ENCODE measurements around the gene TRIM24. TPM values are rescaled to one million over a fixed set of nuclear protein-coding genes. Genes with fewer than 3 reads are reported as not detected.

Gene TRIM24
- total RNA-seq, 2 experiments from 2014 or later = 17.5 to 26.8 TPM

GRCh38 chr7:138435231-138435919 is 24.7 kb upstream of the TRIM24 start:
- no peak for DNase-seq (ENCODE audit: low spot score)
- Histone ChIP-seq H3K4me1 (ENCODE audit: insufficient read depth, low read length, poor library complexity, severe bottlenecking) (no peaks in the 10 kb centered on the region), H3K9me2 (ENCODE audit: insufficient read depth, low read length) (no peaks in the 10 kb centered on the region), H3K27ac (ENCODE audit: low read depth, low read length, poor library complexity, severe bottlenecking) (no peak overlapping the region), H3K36me3 (ENCODE audit: insufficient read depth, low read length) (no peaks in the 10 kb centered on the region), H2AFZ (ENCODE audit: low read length) (no peak overlapping the region), H3K79me2 (ENCODE audit: insufficient read depth, low read depth, low read length) (no peaks in the 10 kb centered on the region), H3K9me3 (ENCODE audit: low read length) (no peaks in the 10 kb centered on the region), H4K20me1 (ENCODE audit: insufficient read depth, low read length) (no peaks in the 10 kb centered on the region), H3K4me2 (ENCODE audit: low read length) (no peak overlapping the region), H3K4me3 (ENCODE audit: low read depth, low read length, poor library complexity, severe bottlenecking) (no peak overlapping the region)
- CTCF ChIA-PET (ENCODE audit: unreplicated experiment) = no interaction called here
- no TSS peak for BruUV-seq (replicated peaks)
- POLR2A ChIA-PET = no interaction called here
- intact Hi-C loops (cut with micrococcal nuclease; ENCODE audit: unreplicated experiment) = no loop called here
- TF ChIP-seq EZH2phosphoT487 (IDR thresholded peaks at IDR 0.05; ENCODE audit: borderline replicate concordance, low read depth, low read length) (no peak), CTCF (conservative IDR thresholded peaks at IDR 0.05; ENCODE audit: low read length) (no peak)

- POLR2A ChIA-PET = no interaction called here
- H3K27ac ChIP-seq (ENCODE audit: low read depth, low read length, poor library complexity, severe bottlenecking) = no peak overlapping the region
- TF ChIP-seq CTCF (conservative IDR thresholded peaks at IDR 0.05; ENCODE audit: low read length) = no peak
- no peak for TF ChIP-seq EZH2phosphoT487 (IDR thresholded peaks at IDR 0.05; ENCODE audit: borderline replicate concordance, low read depth, low read length)
- H3K4me3 ChIP-seq (ENCODE audit: low read depth, low read length, poor library complexity, severe bottlenecking) = no peak overlapping the region
- no peaks in the 10 kb centered on the region for H3K9me3 ChIP-seq (ENCODE audit: low read length)
- H3K9me2 ChIP-seq (ENCODE audit: insufficient read depth, low read length) = no peaks in the 10 kb centered on the region
- no TSS peak for BruUV-seq (replicated peaks)
- no peaks in the 10 kb centered on the region for H3K36me3 ChIP-seq (ENCODE audit: insufficient read depth, low read length)
- no peak overlapping the region for H2AFZ ChIP-seq (ENCODE audit: low read length)
- DNase-seq (ENCODE audit: low spot score) = no peak
- no peak overlapping the region for H3K4me2 ChIP-seq (ENCODE audit: low read length)
- H3K4me1 ChIP-seq (ENCODE audit: insufficient read depth, low read length, poor library complexity, severe bottlenecking) = no peaks in the 10 kb centered on the region
- CTCF ChIA-PET (ENCODE audit: unreplicated experiment) = no interaction called here
- H3K79me2 ChIP-seq (ENCODE audit: insufficient read depth, low read depth, low read length) = no peaks in the 10 kb centered on the region
- H4K20me1 ChIP-seq (ENCODE audit: insufficient read depth, low read length) = no peaks in the 10 kb centered on the region
- intact Hi-C loops (cut with micrococcal nuclease; ENCODE audit: unreplicated experiment) = no loop called here
Measured at GRCh38 chr7:138436388-138436787, 23.7 kb upstream of the TRIM24 start.

- Histone ChIP-seq H3K79me2 (ENCODE audit: insufficient read depth, low read depth, low read length) (no peaks in the 10 kb centered on the region), H3K4me2 (ENCODE audit: low read length) (no peak overlapping the region), H2AFZ (ENCODE audit: low read length) (no peak overlapping the region), H3K9me2 (ENCODE audit: insufficient read depth, low read length) (no peaks in the 10 kb centered on the region), H3K4me3 (ENCODE audit: low read depth, low read length, poor library complexity, severe bottlenecking) (no peak overlapping the region), H3K9me3 (ENCODE audit: low read length) (no peaks in the 10 kb centered on the region), H4K20me1 (ENCODE audit: insufficient read depth, low read length) (no peaks in the 10 kb centered on the region), H3K36me3 (ENCODE audit: insufficient read depth, low read length) (no peaks in the 10 kb centered on the region), H3K4me1 (ENCODE audit: insufficient read depth, low read length, poor library complexity, severe bottlenecking) (no peaks in the 10 kb centered on the region), H3K27ac (ENCODE audit: low read depth, low read length, poor library complexity, severe bottlenecking) (no peak overlapping the region)
- ChIA-PET POLR2A (no interaction called here), CTCF (ENCODE audit: unreplicated experiment) (no interaction called here)
- no peak for DNase-seq (ENCODE audit: low spot score)
- BruUV-seq (replicated peaks) = no TSS peak
- intact Hi-C loops (cut with micrococcal nuclease; ENCODE audit: unreplicated experiment) = no loop called here
- no peak for TF ChIP-seq EZH2phosphoT487 (IDR thresholded peaks at IDR 0.05; ENCODE audit: borderline replicate concordance, low read depth, low read length)
- no peak for TF ChIP-seq CTCF (conservative IDR thresholded peaks at IDR 0.05; ENCODE audit: low read length)
Measured at GRCh38 chr7:138440460-138440859, 19.6 kb upstream of the TRIM24 start.
